ENCODE measurements around the gene VAC14. TPM values are rescaled to one million over a fixed set of nuclear protein-coding genes. Genes with fewer than 3 reads are reported as not detected.

Gene VAC14
- total and polyA plus RNA-seq, 2 experiments from 2014 or later, result 42.3 to 77.7 TPM

GRCh38 chr16:70759666-70760065 is 41.3 kb downstream of the VAC14 start:
- Histone ChIP-seq H3K9me2 (ENCODE audit: insufficient read depth) (no peaks in the 10 kb centered on the region), H3F3A (replicated peaks; ENCODE audit: low read depth) (no peaks in the 10 kb centered on the region), H3K27ac (ENCODE audit: low read depth) (peak overlapping the region; percentile 76; the same call in 1 of the 2 replicates), H3K4me3 (no peak overlapping the region), H2AFZ (no peak overlapping the region), H3K79me2 (replicated peaks; ENCODE audit: insufficient read depth) (no peaks in the 10 kb centered on the region), H4K20me1 (replicated peaks; ENCODE audit: insufficient read depth) (no peaks in the 10 kb centered on the region; the same call in 1 of the 2 replicates), H3K4me1 (ENCODE audit: insufficient read depth) (no peaks in the 10 kb centered on the region), H3K36me3 (ENCODE audit: insufficient read depth) (no peaks in the 10 kb centered on the region; the same call in 1 of the 2 replicates), H3K27me3 (ENCODE audit: insufficient read depth) (no peaks in the 10 kb centered on the region), H3K4me2 (no peak overlapping the region)
- H3K4me1 Mint-ChIP-seq, result peaks cover 24% of the 10 kb centered on the region
- peak overlapping the region; percentile 55; the same call in 1 of the 2 replicates for H3K27ac Mint-ChIP-seq
- DNase-seq (ENCODE audit: low spot score) (no peak), ATAC-seq (peak; percentile 68)
- H3K27me3 Mint-ChIP-seq (ENCODE audit: insufficient read depth, low read depth, poor library complexity), result peaks cover 12% of the 10 kb centered on the region
- H3K9me3 Mint-ChIP-seq, result no peaks in the 10 kb centered on the region
- TF ChIP-seq EZH2phosphoT487 (IDR thresholded peaks at IDR 0.05; ENCODE audit: unreplicated experiment) (no peak), CREB1 (CRISPR knock-in tag; IDR thresholded peaks at IDR 0.05; ENCODE audit: low read depth) (no peak), ZNF462 (CRISPR knock-in tag; IDR thresholded peaks at IDR 0.05) (no peak), CTCF (conservative IDR thresholded peaks at IDR 0.05; ENCODE audit: low read depth in 2 of 2) (peak in 1 of 2 experiments; percentile 27; a peak in 2 of 4 replicates)
- H3K36me3 Mint-ChIP-seq (ENCODE audit: low read depth), result peaks cover 37% of the 10 kb centered on the region
- no peak overlapping the region for H3K4me3 Mint-ChIP-seq

All from GM23338 (cell line).